Suppressor macrophage (primary cell): ENCODE data around the gene UNKL.
"Not testable (repeated sequence)": the region's sequence is repeated elsewhere in the genome, so short reads cannot be mapped to it uniquely, and the experiment has no call there.

Experiments used
- DNase-seq, 4 experiments: peaks; one replicate each; pipeline ENCODE4 v3.0.0-alpha.2; 2020 to 2022

Gene UNKL

GRCh38 chr16:1446296-1447080, 32.0 kb upstream of the UNKL start:
- DNase-seq: no peak

GRCh38 chr16:1445518-1446203, 31.2 kb upstream of the UNKL start:
- no peak for DNase-seq

- DNase-seq: no peak
Observed at GRCh38 chr16:1444730-1445517, 30.4 kb upstream of the UNKL start.

- DNase-seq: no peak
Observed at GRCh38 chr16:1443980-1444729, 29.7 kb upstream of the UNKL start, which contains the start of gene CCDC154. Gene CCDC154 (minus strand): TSS chr16:1444556. CDS start chr16:1444322, 234 bp downstream.

- DNase-seq: no peak
Observed at GRCh38 chr16:1443403-1443973, 29.0 kb upstream of the UNKL start.

GRCh38 chr16:1442697-1443096, 28.2 kb upstream of the UNKL start:
- DNase-seq: no peak

GRCh38 chr16:1441391-1441829, 26.9 kb upstream of the UNKL start:
- DNase-seq: no peak

- not testable (repeated sequence) for DNase-seq
Observed at GRCh38 chr16:1439699-1440074, 25.2 kb upstream of the UNKL start.

GRCh38 chr16:1439058-1439698, 24.7 kb upstream of the UNKL start:
- no peak for DNase-seq

- DNase-seq: no peak
Observed at GRCh38 chr16:1438229-1439057, 23.9 kb upstream of the UNKL start.

GRCh38 chr16:1437606-1438005, 23.1 kb upstream of the UNKL start:
- no peak for DNase-seq

GRCh38 chr16:1436731-1437355, 22.3 kb upstream of the UNKL start:
- no peak for DNase-seq

GRCh38 chr16:1435921-1436697, 21.6 kb upstream of the UNKL start:
- DNase-seq: no peak

- no peak for DNase-seq
Observed at GRCh38 chr16:1434644-1435592, 20.4 kb upstream of the UNKL start.

GRCh38 chr16:1433756-1434155, 19.3 kb upstream of the UNKL start:
- DNase-seq: no peak

- no peak for DNase-seq
Observed at GRCh38 chr16:1433263-1433560, 18.7 kb upstream of the UNKL start.

GRCh38 chr16:1432388-1433262, 18.1 kb upstream of the UNKL start:
- peak in 1 of 4 experiments; percentile 35 for DNase-seq
